HG02798 (cell line): Measurements from ENCODE around the gene TMA16.
"Not testable (repeated sequence)": the region's sequence is repeated elsewhere in the genome, so short reads cannot be mapped to it uniquely, and the experiment has no call there.

Source experiments
- ATAC-seq: cut with Tn5 transposase; IDR thresholded peaks from one replicate; pipeline ENCODE4 v1.9.1; 2021; ENCODE audit warnings: mild to moderate bottlenecking; ENCODE audit not compliant: unreplicated experiment, poor library complexity

Gene TMA16

GRCh38 chr4:163494360-163495241 lies at the start of gene TMA16:
Gene TMA16, plus strand, starts transcription at chr4:163494690. Its CDS starts 112 bp downstream, at chr4:163494802.
- peak; percentile 93 for ATAC-seq

DNA sequence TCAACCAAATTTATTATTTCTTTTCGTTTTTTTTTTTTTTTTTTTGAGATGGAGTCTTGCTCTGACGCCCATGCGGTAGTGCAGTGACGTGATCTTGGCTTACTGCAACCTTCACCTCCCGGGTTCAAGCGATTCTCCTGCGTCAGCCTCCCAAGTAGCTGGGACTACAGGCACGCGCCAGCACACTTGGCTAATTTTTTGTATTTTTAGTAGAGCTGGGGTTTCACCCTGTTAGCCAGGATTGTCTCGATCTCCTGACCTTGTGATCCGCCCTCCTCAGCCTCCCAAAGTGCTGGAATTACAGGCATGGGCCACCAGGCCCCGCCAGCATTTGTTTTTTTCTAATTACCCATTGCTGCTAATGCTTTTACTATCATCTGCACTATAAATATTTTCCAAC lies 47.5 kb upstream of the TMA16 start:
- ATAC-seq, result not testable (repeated sequence)

GRCh38 chr4:163447481-163447880 lies 47.0 kb upstream of the TMA16 start:
- no peak for ATAC-seq

- ATAC-seq, result no peak
These were observed 45.8 kb upstream of the TMA16 start for GRCh38 chr4:163448540-163449203.

- ATAC-seq, result no peak
These were observed 31.9 kb upstream of the TMA16 start for GRCh38 chr4:163462556-163462955.

DNA sequence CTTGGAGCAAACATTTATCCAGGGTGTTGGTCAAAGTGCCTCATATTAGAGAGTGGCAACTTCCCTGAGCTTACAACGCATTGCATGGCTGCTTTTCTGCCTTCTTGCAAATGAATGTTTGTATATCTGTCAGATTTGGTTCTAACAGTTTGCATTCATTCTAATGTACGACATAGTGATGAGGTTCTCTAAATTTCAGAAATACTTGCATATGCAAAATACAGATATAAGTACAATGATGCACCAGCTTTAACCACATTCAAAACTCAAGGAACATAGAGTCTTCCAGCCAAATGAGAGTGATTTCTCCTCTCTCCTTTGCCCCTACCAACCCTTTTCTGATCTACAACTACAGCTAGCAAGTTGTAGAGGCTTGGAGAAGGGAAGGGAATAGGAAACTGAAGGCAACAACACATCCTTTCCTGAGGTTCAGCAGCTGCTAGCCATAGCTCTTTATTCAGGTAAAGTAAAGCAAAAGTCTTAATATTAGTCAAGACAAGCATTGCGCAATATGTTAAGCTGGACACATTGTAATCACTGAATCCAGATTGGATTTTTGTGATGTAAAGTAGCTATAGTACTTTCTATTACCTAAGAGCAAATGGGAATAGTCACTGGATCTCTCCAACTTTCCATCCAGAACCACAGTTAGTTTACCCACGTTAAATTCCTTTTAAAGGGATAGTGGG lies 27.3 kb upstream of the TMA16 start:
- no peak for ATAC-seq

DNA sequence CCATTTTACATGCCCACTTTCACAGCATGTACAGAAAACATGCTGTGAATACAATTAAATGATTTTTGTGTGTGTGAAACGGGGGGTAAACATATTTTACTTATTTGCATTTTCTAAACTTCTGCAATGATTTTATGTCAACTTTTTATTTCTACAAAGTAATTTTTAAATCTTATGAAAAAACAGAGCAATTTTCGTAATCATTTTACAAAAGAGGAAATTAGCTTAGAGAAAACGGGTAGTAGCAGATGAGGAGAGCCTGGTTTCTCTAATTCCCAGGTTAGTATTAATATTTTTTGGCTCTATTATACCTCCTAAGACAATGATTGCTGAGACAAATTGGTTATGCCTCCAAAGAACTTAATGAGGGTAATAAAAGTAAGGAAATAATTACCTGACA lies 24.1 kb upstream of the TMA16 start:
- ATAC-seq, result no peak

GRCh38 chr4:163473130-163473529 lies 21.4 kb upstream of the TMA16 start:
- ATAC-seq, result no peak

GRCh38 chr4:163473576-163473975 lies 20.9 kb upstream of the TMA16 start, which contains the start of gene TKTL2:
Gene TKTL2, minus strand, starts transcription at chr4:163473754. Its CDS starts 20 bp downstream, at chr4:163473734.
- no peak for ATAC-seq

GRCh38 chr4:163474027-163474426 lies 20.5 kb upstream of the TMA16 start:
- no peak for ATAC-seq

DNA sequence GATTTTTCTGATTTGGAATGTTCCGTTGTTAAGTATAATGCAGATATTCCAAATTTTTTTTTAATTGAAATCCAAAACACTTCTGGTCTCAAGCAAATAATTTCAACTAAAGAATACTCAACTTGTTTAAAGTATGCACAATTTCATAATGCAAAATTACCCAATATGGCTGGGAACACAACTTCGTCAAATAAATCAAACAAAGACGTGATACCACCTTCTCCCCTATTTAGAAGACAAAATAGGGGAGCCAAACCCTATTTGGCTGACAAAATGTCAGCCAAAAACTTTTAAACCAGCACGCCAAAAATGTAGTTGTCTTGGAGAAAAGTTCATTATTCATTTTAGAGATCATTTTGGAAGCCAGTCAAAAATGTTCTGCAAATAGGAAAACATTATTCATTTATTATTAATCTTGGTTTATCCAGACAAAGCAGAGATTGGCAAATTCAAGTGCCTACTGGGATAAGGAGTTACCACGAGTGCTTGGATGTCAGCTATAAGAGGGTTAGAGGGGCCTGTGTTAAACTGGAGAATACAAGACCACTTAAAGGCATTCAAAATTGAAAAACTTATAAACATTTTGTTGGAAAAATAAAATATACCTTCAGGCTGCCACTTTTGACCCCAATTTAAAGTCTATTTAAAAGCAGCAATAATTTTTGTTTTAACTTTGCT lies 17.6 kb upstream of the TMA16 start:
- ATAC-seq, result no peak

- peak; percentile 66 for ATAC-seq
These were observed 12.3 kb upstream of the TMA16 start for GRCh38 chr4:163482190-163482589.

DNA sequence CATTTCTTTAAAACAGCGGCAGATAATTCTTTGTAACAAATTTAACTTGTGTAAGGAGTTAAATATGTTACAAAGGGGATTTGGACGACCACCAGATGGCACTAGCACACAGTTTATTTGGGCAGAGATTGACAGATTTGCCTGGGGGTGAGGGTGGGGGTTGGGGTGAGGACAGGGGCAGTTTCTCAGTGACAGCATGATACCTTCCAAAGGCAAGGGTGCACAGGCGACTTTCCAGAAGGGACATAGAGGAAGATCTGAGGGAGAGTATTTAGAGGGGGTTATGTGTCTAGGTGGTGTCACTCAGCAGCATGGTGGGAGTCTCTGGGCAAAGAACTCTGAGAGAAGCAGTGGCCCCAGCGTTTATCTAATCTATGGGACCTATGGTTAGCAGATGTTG lies 9.6 kb upstream of the TMA16 start:
- peak; percentile 56 for ATAC-seq

DNA sequence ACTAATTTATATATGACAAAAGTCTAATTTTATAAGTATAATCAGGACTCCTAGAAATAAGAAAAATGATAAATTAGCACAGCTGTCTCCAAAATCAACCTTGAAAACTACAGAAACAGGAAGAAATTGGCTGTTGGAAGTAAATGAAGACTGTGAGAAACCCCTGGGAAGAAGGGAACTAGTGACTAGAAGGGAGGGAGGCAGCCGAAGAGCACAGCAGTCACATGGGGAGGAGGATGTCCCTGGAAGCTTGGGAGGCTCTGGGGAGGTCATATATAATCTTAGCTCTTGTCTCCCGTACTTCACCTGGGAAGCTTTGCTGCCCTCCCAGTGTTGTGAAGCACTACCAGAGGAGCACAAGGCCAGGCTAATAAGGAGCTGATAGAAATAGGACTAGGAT lies 8.9 kb upstream of the TMA16 start:
- no peak for ATAC-seq

- no peak for ATAC-seq
These were observed 8.2 kb upstream of the TMA16 start for GRCh38 chr4:163486321-163486720.

- ATAC-seq, result no peak
These were observed 4.6 kb upstream of the TMA16 start for GRCh38 chr4:163489929-163490328.

GRCh38 chr4:163492951-163493504 lies 1.5 kb upstream of the TMA16 start:
- ATAC-seq, result no peak

- ATAC-seq, result no peak
These were observed 689 bp upstream of the TMA16 start for GRCh38 chr4:163493643-163494359.

- ATAC-seq, result peak; percentile 14
These were observed 1.4 kb downstream of the TMA16 start for GRCh38 chr4:163495900-163496299.
